ENCODE measurements around the gene NLRP1. TPM values are rescaled to one million over a fixed set of nuclear protein-coding genes. Genes with fewer than 3 reads are reported as not detected.

The NLRP1 gene
- total RNA-seq, 1 donor from 2014 or later = 48.1 TPM

DNA sequence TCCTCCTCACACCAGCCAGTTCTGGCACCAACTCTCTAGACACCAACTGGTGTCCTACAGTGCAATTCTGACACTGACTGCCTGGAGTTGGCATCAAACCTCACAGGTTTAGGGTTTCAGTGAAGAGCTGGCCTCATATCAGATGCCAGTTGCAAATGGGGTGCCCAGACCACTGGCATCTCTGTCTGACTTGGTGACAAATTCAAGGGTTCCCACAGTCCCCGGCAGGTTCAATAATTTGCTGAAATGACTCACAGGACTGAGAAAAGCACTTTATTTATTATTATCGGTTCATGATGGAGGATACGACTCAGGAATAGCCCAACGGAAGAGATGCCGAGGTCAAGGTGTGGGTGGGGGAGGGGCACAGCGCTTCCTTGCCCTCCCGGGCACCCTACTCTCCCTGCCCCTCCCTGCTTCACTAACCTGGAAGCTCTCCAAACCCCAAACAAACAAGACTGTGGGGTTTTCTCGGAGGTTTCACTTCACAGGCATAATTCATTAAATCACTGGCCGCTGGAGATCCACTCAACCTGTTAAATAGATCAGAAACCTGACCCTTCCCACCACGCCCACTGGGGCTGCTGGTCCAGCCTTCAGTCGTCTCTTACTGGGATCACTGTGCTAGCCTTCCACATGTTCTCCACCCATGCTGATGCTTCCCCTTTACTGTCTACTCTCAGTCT is 1.7 kb upstream of the NLRP1 start:
- Mint-ChIP-seq H3K4me3 (ENCODE audit: unreplicated experiment) (no peak overlapping the region), H3K27me3 (ENCODE audit: low read depth, unreplicated experiment) (peaks cover 9% of the 10 kb centered on the region), H3K27ac (ENCODE audit: unreplicated experiment) (peak overlapping the region; percentile 75), H3K4me1 (ENCODE audit: low read depth, unreplicated experiment) (peaks cover 10% of the 10 kb centered on the region), H3K9me3 (ENCODE audit: unreplicated experiment) (no peaks in the 10 kb centered on the region), H3K36me3 (ENCODE audit: low read depth, unreplicated experiment) (no peaks in the 10 kb centered on the region)
- FAIRE-seq = no peak
- H3K9ac ChIP-seq (ENCODE audit: low read length) = peak overlapping the region; percentile 12
- no peak for TF ChIP-seq EZH2 (IDR thresholded peaks at IDR 0.05; ENCODE audit: insufficient read depth, low read length)
- no peak for TF ChIP-seq CTCF (IDR thresholded peaks at IDR 0.05; ENCODE audit: insufficient read depth, low read depth, low read length)
- no peak overlapping the region for H3K4me3 ChIP-seq (ENCODE audit: insufficient read depth, low read depth, low read length)
- no peaks in the 10 kb centered on the region for H4K20me1 ChIP-seq (ENCODE audit: insufficient read depth, low read length)
- peak overlapping the region; percentile 18 for H2AFZ ChIP-seq (ENCODE audit: low read depth, low read length)
- peak overlapping the region; percentile 33 for H3K4me2 ChIP-seq (ENCODE audit: low read length)
- H3K27ac ChIP-seq (ENCODE audit: low read depth, low read length) = no peak overlapping the region
- H3K27me3 ChIP-seq (ENCODE audit: insufficient read depth, low read length) = no peaks in the 10 kb centered on the region
- DNase-seq (ENCODE audit: low read depth) = peak; percentile 26
- no peaks in the 10 kb centered on the region for H3K79me2 ChIP-seq (ENCODE audit: insufficient read depth, low read length)
- no peaks in the 10 kb centered on the region for H3K36me3 ChIP-seq (ENCODE audit: insufficient read depth, low read length)
- H3K4me1 ChIP-seq (ENCODE audit: insufficient read depth, low read length) = peaks cover 25% of the 10 kb centered on the region
- no peaks in the 10 kb centered on the region for H3K9me3 ChIP-seq (ENCODE audit: insufficient read depth, low read depth, low read length)

GRCh38 chr17:5585287-5585794 is 1.0 kb upstream of the NLRP1 start:
- H3K36me3 ChIP-seq (ENCODE audit: insufficient read depth, low read length) = no peaks in the 10 kb centered on the region
- no peaks in the 10 kb centered on the region for H3K9me3 ChIP-seq (ENCODE audit: insufficient read depth, low read depth, low read length)
- Mint-ChIP-seq H3K27ac (ENCODE audit: unreplicated experiment) (peak overlapping the region; percentile 77), H3K4me1 (ENCODE audit: low read depth, unreplicated experiment) (peaks cover 10% of the 10 kb centered on the region), H3K36me3 (ENCODE audit: low read depth, unreplicated experiment) (no peaks in the 10 kb centered on the region), H3K9me3 (ENCODE audit: unreplicated experiment) (no peaks in the 10 kb centered on the region), H3K27me3 (ENCODE audit: low read depth, unreplicated experiment) (peaks cover 7% of the 10 kb centered on the region), H3K4me3 (ENCODE audit: unreplicated experiment) (no peak overlapping the region)
- FAIRE-seq = no peak
- peak overlapping the region; percentile 12 for H3K9ac ChIP-seq (ENCODE audit: low read length)
- H4K20me1 ChIP-seq (ENCODE audit: insufficient read depth, low read length) = no peaks in the 10 kb centered on the region
- H3K27me3 ChIP-seq (ENCODE audit: insufficient read depth, low read length) = no peaks in the 10 kb centered on the region
- no peak overlapping the region for H3K4me3 ChIP-seq (ENCODE audit: insufficient read depth, low read depth, low read length)
- no peak for TF ChIP-seq EZH2 (IDR thresholded peaks at IDR 0.05; ENCODE audit: insufficient read depth, low read length)
- no peak for TF ChIP-seq CTCF (IDR thresholded peaks at IDR 0.05; ENCODE audit: insufficient read depth, low read depth, low read length)
- no peak for DNase-seq (ENCODE audit: low read depth)
- no peak overlapping the region for H2AFZ ChIP-seq (ENCODE audit: low read depth, low read length)
- peak overlapping the region; percentile 66 for H3K27ac ChIP-seq (ENCODE audit: low read depth, low read length)
- peak overlapping the region; percentile 82 for H3K4me2 ChIP-seq (ENCODE audit: low read length)
- H3K79me2 ChIP-seq (ENCODE audit: insufficient read depth, low read length) = no peaks in the 10 kb centered on the region
- peaks cover 25% of the 10 kb centered on the region for H3K4me1 ChIP-seq (ENCODE audit: insufficient read depth, low read length)

All from astrocyte (in vitro differentiated cells and primary cell).